ENCODE measurements around the gene PTPRJ.

DNA sequence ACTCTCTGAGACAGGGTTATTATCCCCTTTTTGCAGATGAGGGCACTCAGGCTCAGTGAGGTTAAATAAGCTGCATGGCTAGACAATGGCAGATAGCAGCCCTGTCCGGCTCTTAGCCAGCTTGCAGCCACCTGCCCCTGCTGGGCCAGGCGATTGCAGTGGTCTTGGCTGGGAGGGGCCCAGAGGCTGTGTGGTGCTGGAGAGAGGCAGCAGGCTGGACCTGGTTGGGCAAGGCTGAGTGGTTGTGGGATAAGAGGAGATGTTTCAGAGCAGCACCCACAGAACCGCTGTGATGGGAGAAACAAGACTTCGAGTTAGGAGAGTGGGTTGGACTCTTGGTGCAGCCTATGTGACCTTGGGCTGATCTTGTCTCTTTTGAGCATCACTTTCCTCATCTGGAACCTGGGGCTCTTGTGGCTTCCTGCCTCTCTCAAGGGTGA is 25.5 kb downstream of the PTPRJ start:
- TF ChIP-seq CTCF (IDR thresholded peaks at IDR 0.05; ENCODE audit: poor library complexity, severe bottlenecking), result no peak
- no peak for TF ChIP-seq REST (IDR thresholded peaks at IDR 0.05; ENCODE audit: borderline replicate concordance)
- TF ChIP-seq EZH2 (IDR thresholded peaks at IDR 0.05; ENCODE audit: borderline replicate concordance, insufficient read depth, low read length, poor library complexity, severe bottlenecking), result no peak
- no peak for TF ChIP-seq RAD21 (conservative IDR thresholded peaks at IDR 0.05)
- no peak for TF ChIP-seq EP300 (conservative IDR thresholded peaks at IDR 0.05; ENCODE audit: poor library complexity, severe bottlenecking)
- TF ChIP-seq SMC3 (conservative IDR thresholded peaks at IDR 0.05; ENCODE audit: poor library complexity), result no peak
